Transverse colon (tissue), 4 donors: ENCODE results near the gene FNBP1L.

Experiments used
- EP300 ChIP-seq: sonication (generic); formaldehyde crosslinking; IDR thresholded peaks from one replicate; pipeline ENCODE4 v1.6.1; 2017; ENCODE audit warnings: antibody characterized with exemption, low read depth
- POLR2A ChIP-seq: fragments of 450-650 bp; IDR thresholded peaks from one replicate; pipeline ENCODE4 v1.6.1; 2016; ENCODE audit warnings: antibody characterized with exemption, mild to moderate bottlenecking, moderate library complexity
- POLR2AphosphoS5 ChIP-seq, 3 donors: sonication (generic); formaldehyde crosslinking; IDR thresholded peaks; one replicate each; pipeline ENCODE4 v1.6.1; 2016; ENCODE audit warnings: antibody characterized with exemption in 3 of 3
- TF ChIP-seq, protein P1 (sequence below), 5 experiments: fragments of 200-600 bp in 3 of 5; fragments of 450-650 bp in 2 of 5; sonication (generic) in 3 of 5; IDR thresholded peaks; 1 replicate in 2 of 5; 2 replicates in 3 of 5; pipeline ENCODE4 v1.5.1; 2016 to 2017; ENCODE audit warnings: antibody characterized with exemption in 5 of 5, inconsistent platforms in 3 of 5, mild to moderate bottlenecking in 2 of 5, moderate library complexity in 1 of 5

DNA sequence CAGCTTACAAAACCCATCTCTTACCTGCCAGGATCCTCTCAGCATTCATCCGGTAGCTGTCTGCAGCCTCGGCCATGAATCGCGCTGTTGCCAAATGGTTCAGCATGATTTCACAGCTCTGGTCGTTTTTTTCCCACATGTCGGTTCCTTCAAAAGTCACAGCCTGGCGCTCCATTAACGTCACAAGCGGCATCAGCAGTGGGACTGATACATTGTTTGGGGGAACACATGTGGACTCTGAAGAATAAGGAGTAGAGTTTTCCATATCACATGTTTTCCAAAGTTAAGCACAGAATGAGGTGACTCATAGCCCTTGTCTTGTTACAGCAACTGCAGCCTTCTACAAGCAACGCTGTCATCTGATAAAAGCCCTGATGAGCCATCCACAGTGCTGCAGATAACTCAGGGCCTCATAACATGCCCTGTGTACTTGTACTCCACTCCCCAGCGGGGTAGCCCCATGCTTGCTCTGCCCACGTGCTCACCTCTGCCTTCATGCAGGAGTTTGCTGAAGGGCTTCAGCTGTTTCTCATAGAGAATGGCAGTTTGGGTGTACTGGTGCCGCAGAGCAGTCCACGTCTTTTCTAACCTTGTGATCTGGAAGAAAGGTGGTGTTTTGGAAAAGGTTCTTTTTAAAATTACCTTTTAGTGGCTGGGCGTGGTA lies 119.5 kb downstream of the FNBP1L start:
- TF ChIP-seq EP300 (no peak), POLR2A (no peak), POLR2AphosphoS5 (IDR thresholded peaks at IDR 0.05) (no peak)
- TF ChIP-seq, protein P1, sequence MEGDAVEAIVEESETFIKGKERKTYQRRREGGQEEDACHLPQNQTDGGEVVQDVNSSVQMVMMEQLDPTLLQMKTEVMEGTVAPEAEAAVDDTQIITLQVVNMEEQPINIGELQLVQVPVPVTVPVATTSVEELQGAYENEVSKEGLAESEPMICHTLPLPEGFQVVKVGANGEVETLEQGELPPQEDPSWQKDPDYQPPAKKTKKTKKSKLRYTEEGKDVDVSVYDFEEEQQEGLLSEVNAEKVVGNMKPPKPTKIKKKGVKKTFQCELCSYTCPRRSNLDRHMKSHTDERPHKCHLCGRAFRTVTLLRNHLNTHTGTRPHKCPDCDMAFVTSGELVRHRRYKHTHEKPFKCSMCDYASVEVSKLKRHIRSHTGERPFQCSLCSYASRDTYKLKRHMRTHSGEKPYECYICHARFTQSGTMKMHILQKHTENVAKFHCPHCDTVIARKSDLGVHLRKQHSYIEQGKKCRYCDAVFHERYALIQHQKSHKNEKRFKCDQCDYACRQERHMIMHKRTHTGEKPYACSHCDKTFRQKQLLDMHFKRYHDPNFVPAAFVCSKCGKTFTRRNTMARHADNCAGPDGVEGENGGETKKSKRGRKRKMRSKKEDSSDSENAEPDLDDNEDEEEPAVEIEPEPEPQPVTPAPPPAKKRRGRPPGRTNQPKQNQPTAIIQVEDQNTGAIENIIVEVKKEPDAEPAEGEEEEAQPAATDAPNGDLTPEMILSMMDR (IDR thresholded peaks at IDR 0.05): no peak
